Lower leg skin (tissue), 4 donors: ENCODE measurements around the gene PIWIL4. TPM values are rescaled to one million over a fixed set of nuclear protein-coding genes. Genes with fewer than 3 reads are reported as not detected.

ENCODE experiments used
- DNase-seq, 2 donors: peaks; one replicate each; pipeline ENCODE4 v3.0.0-alpha.2; 2019; ENCODE audit warnings: low spot score in 2 of 2
- H3K4me3 ChIP-seq: fragments of 200-600 bp; sonication (generic); 2 replicates; pipeline ENCODE4 v1.5.1; 2017; ENCODE audit warnings: mild to moderate bottlenecking, low read depth; ENCODE audit not compliant: poor library complexity, severe bottlenecking
- CTCF ChIP-seq, 3 donors: fragments of 450-650 bp; IDR thresholded peaks; one replicate each; pipeline ENCODE4 v1.5.1; 2016; ENCODE audit warnings: antibody characterized with exemption in 3 of 3, mild to moderate bottlenecking in 3 of 3, moderate library complexity in 2 of 3
- POLR2A ChIP-seq, 2 donors: fragments of 450-650 bp; IDR thresholded peaks; one replicate each; pipeline ENCODE4 v1.6.1; 2016 to 2017; ENCODE audit warnings: antibody characterized with exemption in 2 of 2, mild to moderate bottlenecking in 1 of 2, moderate library complexity in 1 of 2
- WGBS, 2 donors: methylation state at CpG; one replicate each; pipeline ENCODE4 v1.1.5; 2018; 5-methylcytosine and 5-hydroxymethylcytosine counted together
- intact Hi-C: fragments of 100-400 bp; cut with DNase I; formaldehyde crosslinking; loops from one replicate; pipeline ENCODE4 v1.15.0; 2023; ENCODE audit warnings: low total_unique reads
- total RNA-seq, 4 donors: library from RNA; depleted of rRNA; stranded (reverse); fragments of >200 nt; gene quantifications; one replicate each; pipeline ENCODE4 v1.1.0, GENCODE V29; 2016

PIWIL4 gene
- total RNA-seq, 4 donors from 2014 or later, result 0.67 to 3.3 (median 1.6) TPM

GRCh38 chr11:94599510-94599909 lies 32.3 kb downstream of the PIWIL4 start:
- intact Hi-C loops, result no loop called here
- DNase-seq, result no peak
- WGBS, 2 donors, result 74 to 100% methylated on average over 3 of the region's 3 CpGs

DNA sequence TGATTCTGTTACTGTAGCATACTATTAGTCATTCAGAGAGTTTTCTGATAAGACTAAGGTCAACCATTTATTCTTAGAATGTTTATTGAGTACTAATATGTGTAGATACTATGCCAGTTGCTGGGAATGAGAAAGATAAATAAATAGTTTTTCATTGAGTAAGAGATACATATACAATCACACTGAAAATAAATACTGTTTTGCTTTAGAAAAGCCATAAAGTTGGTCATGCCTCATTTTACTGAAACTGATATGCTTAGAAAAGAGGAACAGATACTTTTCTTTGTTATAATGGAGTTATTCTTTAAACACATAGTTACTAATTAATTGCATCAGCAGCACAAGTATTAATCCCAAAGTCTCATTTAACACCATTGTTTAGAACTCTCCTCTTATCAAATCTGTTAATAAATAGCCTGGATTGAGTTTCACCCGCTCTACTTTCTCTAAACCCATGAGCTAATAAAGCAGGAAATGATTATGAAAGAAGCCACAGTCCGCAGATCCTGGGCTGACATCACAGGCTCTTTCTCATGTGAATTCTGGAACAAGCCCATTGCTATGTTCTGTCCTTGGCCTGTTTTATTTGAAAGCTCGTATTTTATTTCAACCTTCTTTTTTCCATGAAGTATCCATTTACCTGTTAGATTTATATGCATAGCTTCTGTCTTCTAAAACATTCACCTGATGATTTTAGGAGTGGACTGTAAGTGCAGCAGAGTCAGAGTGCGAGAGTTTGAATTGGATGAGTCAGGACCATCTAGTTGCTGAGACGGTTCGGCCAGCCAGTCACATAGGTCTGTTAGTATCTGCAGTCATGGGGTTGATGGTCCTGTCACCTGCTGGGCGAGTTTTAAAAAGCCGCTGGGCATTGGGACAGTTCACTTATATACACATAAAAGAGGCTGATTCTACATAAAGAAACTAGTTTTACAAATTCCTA lies 35.5 kb downstream of the PIWIL4 start:
- intact Hi-C loops, result no loop called here
- WGBS, 2 donors, result 66 to 86% methylated on average over 8 of the region's 8 CpGs
- peak in 1 of 2 donors; percentile 26 for DNase-seq
- no peak for TF ChIP-seq POLR2A (IDR thresholded peaks at IDR 0.05)
- TF ChIP-seq CTCF (IDR thresholded peaks at IDR 0.05), result no peak
- no peak overlapping the region for H3K4me3 ChIP-seq

More at GRCh38 chr11:94599510-94599909, 32.3 kb downstream of the PIWIL4 start:
- no peak overlapping the region for H3K4me3 ChIP-seq
- TF ChIP-seq POLR2A (IDR thresholded peaks at IDR 0.05), result no peak
- TF ChIP-seq CTCF (IDR thresholded peaks at IDR 0.05), result no peak

DNA sequence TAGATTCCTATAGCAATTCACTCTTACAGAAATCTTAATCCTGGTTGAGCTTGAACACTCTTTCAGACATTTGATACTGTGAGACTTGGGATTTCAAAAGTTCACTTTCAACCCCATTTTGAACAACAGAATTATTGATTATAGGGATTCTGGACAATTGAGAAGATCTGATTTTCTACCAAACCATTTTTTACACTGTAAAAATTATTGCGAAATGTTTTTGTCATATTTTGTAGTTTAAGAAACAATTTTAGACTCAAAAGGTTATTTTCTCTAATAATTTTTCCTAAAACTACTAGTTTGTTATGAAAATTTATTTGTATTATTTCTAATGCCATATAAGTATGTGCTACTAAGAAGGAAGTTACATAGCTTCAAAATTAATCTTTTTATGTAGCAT lies 36.4 kb downstream of the PIWIL4 start:
- WGBS, 2 donors, result 96 to 100% methylated on average over 1 of the region's 1 CpG
- intact Hi-C loops, result no loop called here
- TF ChIP-seq CTCF (IDR thresholded peaks at IDR 0.05), result no peak
- TF ChIP-seq POLR2A (IDR thresholded peaks at IDR 0.05), result no peak

GRCh38 chr11:94604482-94604881 lies 37.3 kb downstream of the PIWIL4 start:
- TF ChIP-seq POLR2A (IDR thresholded peaks at IDR 0.05) (no peak), CTCF (IDR thresholded peaks at IDR 0.05) (no peak)
- WGBS, 2 donors, result 73 to 79% methylated on average over 3 of the region's 3 CpGs
- no peak for DNase-seq
- H3K4me3 ChIP-seq, result no peak overlapping the region
- intact Hi-C loops, result no loop called here

More for the DNA sequence above, 36.4 kb downstream of the PIWIL4 start:
- DNase-seq, result no peak
- H3K4me3 ChIP-seq, result no peak overlapping the region

GRCh38 chr11:94613120-94613519 lies 46.0 kb downstream of the PIWIL4 start:
- no peak for DNase-seq
- intact Hi-C loops, result no loop called here
- 87 to 91% methylated on average over 1 of the region's 1 CpG for WGBS, 2 donors
- no peak overlapping the region for H3K4me3 ChIP-seq
- TF ChIP-seq CTCF (IDR thresholded peaks at IDR 0.05) (no peak), POLR2A (IDR thresholded peaks at IDR 0.05) (no peak)
